HUES64 (cell line): ENCODE measurements around the gene CEBPZOS.

Source experiments
- H3K27ac ChIP-seq: 2 replicates; pipeline ENCODE4 v1.7.0; 2013; ENCODE audit warnings: low read depth, low read length, inconsistent platforms
- H3K27me3 ChIP-seq: 2 replicates; pipeline ENCODE4 v1.6.1; 2013; ENCODE audit warnings: mild to moderate bottlenecking, low read length; ENCODE audit not compliant: insufficient read depth
- H3K36me3 ChIP-seq: 2 replicates; pipeline ENCODE4 v1.6.1; 2013; ENCODE audit warnings: mild to moderate bottlenecking, low read length; ENCODE audit not compliant: insufficient read depth
- H3K4me1 ChIP-seq: 2 replicates; pipeline ENCODE4 v1.6.1; 2013; ENCODE audit warnings: mild to moderate bottlenecking, low read length, moderate library complexity; ENCODE audit not compliant: insufficient read depth
- H3K4me3 ChIP-seq: 2 replicates; pipeline ENCODE4 v1.5.1; 2013; ENCODE audit warnings: mild to moderate bottlenecking, low read length, moderate library complexity
- H3K9ac ChIP-seq: 2 replicates; pipeline ENCODE4 v1.6.1; 2013; ENCODE audit warnings: mild to moderate bottlenecking, low read depth, low read length
- H3K9me3 ChIP-seq: 2 replicates; pipeline ENCODE4 v1.6.1; 2013; ENCODE audit warnings: low read depth, low read length; ENCODE audit not compliant: insufficient read depth
- WGBS: fragments of 150-250, 120-280 bp; methylation state at CpG from one replicate; pipeline ENCODE4 v1.1.7; 2013; ENCODE audit warnings: missing lambda C conversion rate; 5-methylcytosine and 5-hydroxymethylcytosine counted together

CEBPZOS gene

DNA sequence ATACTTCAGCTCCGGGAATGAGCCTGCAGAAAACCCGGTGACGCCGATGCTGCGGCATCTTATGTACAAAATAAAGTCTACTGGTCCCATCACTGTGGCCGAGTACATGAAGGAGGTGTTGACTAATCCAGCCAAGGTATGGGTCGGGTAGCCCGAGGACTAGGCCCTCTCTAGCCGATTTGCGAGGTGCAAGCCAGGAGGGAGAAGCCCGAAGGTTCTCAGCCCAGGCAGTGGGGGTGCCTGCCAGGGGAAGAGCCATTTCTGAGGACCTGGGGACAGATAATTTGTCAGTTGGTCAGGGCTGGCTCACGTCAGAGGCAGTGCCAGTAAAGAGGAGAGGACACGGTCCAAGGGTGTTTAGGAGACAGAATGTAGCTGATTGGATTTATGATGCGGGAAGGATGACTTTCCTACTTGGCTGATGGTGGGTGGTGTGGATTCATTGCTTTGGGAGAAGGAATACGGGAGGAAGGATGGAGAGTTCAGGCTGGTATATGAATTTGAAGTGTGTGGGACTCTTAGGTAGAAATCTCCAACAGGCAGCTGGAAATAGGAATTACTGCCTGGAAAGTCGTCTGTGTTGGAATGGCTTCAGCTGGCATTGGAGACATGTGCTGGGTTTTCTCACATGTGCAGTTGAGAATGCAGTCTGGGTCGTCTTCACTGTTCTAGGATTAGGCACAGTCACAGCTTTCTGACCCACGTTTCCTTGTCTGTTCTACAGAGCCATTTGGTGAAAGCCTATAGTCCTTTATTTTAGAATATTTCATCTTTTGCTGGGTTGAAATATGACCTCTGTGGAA is 36.0 kb downstream of the CEBPZOS start:
- peaks cover 62% of the 10 kb centered on the region for H3K36me3 ChIP-seq
- peak overlapping the region; percentile 84 for H3K27ac ChIP-seq
- 5% methylated on average over 18 of the region's 18 CpGs for WGBS

DNA sequence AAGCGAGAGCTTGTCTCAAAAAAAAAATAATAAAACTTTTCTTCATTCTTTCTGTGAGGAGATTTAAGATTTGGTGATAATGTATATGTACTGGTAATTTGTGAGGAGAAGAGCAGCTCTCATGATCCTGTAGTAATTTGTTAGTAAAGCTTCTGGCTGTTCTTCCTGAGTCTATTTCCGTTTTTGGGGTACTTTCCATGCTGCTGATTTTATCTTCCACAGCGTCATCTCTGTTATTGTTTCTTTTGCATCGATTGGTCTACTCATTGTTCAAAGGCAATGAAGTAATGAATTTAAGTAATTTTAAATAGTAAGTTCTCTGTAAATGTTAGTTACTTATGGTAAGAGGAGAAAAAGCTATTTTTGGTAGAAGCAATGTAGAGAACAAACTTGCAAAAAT is 47.1 kb downstream of the CEBPZOS start:
- Histone ChIP-seq H3K9ac (no peak overlapping the region), H3K36me3 (peaks cover 100% of the 10 kb centered on the region)
- WGBS = 95% methylated on average over 3 of the region's 4 CpGs

More for the DNA sequence above, 36.0 kb downstream of the CEBPZOS start:
- H3K4me1 ChIP-seq = peaks cover 32% of the 10 kb centered on the region
- no peaks in the 10 kb centered on the region for H3K27me3 ChIP-seq
- H3K4me3 ChIP-seq = peak overlapping the region; percentile 98
- peak overlapping the region; percentile 90 for H3K9ac ChIP-seq
- no peaks in the 10 kb centered on the region for H3K9me3 ChIP-seq

DNA sequence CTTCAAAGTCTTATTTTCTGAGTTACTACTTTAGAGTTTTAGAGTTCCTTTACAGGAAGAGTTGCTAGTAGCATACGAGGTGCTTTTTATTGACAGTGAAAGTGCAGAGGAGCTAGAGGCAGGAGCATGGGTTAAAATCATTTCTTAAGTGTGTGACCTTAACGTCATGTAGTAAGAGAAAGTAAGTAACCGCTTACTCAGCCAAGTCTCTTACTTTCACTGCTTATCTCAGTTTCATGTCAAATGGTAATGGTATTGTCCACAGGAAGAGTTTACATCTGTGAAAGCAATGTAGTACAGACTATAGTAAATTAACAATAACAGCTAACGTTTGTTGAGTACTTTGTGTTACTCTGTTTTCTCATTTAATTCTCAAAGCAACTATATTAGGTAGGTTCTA is 47.7 kb downstream of the CEBPZOS start:
- peaks cover 100% of the 10 kb centered on the region for H3K36me3 ChIP-seq
- no peaks in the 10 kb centered on the region for H3K9me3 ChIP-seq
- H3K27me3 ChIP-seq = no peaks in the 10 kb centered on the region
- WGBS = 82% methylated on average over 3 of the region's 4 CpGs
- H3K27ac ChIP-seq = no peak overlapping the region
- H3K9ac ChIP-seq = no peak overlapping the region
- H3K4me1 ChIP-seq = no peaks in the 10 kb centered on the region
- H3K4me3 ChIP-seq = no peak overlapping the region

More for the DNA sequence above, 47.1 kb downstream of the CEBPZOS start:
- Histone ChIP-seq H3K4me3 (no peak overlapping the region), H3K27ac (no peak overlapping the region), H3K27me3 (no peaks in the 10 kb centered on the region), H3K4me1 (no peaks in the 10 kb centered on the region), H3K9me3 (no peaks in the 10 kb centered on the region)

DNA sequence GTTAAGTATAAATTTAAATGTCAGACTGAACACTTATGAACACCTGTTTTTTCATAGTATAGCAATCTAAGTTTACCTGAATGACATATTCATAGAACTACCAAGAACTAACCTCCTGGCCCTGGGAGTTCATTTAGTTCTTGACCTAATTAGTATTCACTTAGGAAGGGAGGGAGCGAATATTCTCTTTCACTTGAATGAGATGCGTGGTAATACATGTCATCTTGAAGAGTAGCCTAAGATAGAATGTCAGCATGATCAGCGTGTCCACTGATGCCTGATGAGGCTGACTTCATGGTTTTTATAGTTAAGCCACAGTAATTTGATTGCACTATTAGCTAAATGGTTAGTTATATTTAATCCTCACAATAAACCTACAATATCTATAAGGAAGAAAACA is 48.5 kb downstream of the CEBPZOS start:
- Histone ChIP-seq H3K27me3 (no peaks in the 10 kb centered on the region), H3K4me3 (no peak overlapping the region), H3K9me3 (no peaks in the 10 kb centered on the region), H3K27ac (no peak overlapping the region), H3K4me1 (no peaks in the 10 kb centered on the region), H3K36me3 (peaks cover 100% of the 10 kb centered on the region), H3K9ac (no peak overlapping the region)
- 96% methylated on average over 3 of the region's 3 CpGs for WGBS

DNA sequence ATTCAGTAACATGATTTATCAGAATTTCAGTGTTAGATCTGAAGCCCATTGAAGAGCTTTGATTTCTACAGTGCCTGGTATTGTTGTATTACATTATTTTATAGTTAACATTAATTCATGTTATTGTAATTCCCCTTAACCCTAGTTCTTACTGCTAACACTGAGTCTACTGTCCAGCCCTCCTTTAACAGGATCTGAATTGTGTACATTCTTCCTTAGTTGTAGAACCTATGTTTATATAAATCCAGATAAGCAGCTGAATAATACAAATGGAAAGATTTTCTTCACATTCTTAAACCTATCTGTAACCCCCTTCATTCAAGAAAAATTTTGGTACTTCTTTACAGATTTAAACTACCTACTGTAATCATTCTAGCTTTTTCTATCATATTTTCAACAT is 49.9 kb downstream of the CEBPZOS start:
- Histone ChIP-seq H3K27ac (no peak overlapping the region), H3K4me1 (no peaks in the 10 kb centered on the region), H3K9me3 (no peaks in the 10 kb centered on the region), H3K36me3 (peaks cover 100% of the 10 kb centered on the region), H3K4me3 (no peak overlapping the region), H3K27me3 (no peaks in the 10 kb centered on the region), H3K9ac (no peak overlapping the region)

DNA sequence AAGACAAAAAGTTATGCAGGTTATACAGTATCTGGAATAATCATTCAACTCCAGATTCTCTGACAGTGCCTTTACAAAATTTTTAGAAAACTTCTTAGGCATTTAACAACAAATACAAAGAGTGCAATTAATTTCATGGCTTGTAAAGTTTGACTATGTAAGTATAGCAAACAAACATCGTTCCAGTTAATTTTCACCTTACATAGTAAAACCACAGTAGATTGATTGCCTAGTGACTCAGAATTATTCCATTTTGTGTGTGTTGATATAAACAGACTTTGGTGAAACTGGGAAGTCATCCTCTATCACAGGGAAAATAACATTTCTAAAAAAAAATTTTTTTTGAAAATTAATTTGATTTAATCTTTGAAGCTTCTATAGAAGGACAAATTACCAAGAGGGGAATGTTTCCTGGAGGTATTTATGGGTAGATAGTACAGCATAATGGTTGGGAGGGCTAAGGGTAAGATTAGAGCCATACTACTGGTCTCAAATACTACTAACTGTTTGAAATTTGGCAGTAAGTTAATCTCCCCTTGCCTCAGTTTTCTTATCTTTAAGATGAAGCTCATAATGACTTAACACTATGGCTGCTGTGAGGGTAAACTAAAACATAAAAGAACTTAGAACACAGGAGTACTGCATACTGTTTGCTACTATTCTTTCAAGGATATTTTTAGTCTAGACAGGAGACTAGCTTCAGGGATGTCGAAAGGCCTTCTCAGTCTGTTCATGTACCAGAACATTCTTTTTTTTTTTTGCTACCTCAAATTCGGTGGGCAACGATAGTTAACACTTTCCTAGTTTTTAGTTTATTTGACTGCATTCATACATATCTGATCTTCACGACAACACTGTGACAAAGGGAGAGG is 54.8 kb downstream of the CEBPZOS start:
- no peak overlapping the region for H3K27ac ChIP-seq
- no peak overlapping the region for H3K9ac ChIP-seq
- peaks cover 100% of the 10 kb centered on the region for H3K36me3 ChIP-seq
- H3K27me3 ChIP-seq = no peaks in the 10 kb centered on the region
- no peaks in the 10 kb centered on the region for H3K4me1 ChIP-seq
- no peak overlapping the region for H3K4me3 ChIP-seq
- H3K9me3 ChIP-seq = no peaks in the 10 kb centered on the region
- 87% methylated on average over 4 of the region's 5 CpGs for WGBS
